Activated CD4-positive, alpha-beta memory T cell treated with anti-CD3 and anti-CD28 coated beads, Interleukin-2, amount 10 ng/mL, durations not matched to agents 7 days and 5 days (primary cell): ENCODE measurements around the gene PRM3. TPM values are rescaled to one million over a fixed set of nuclear protein-coding genes. Genes with fewer than 3 reads are reported as not detected.
A peak's percentile ranks its signal among the peaks of the same experiment; 100 is the strongest.

Experiments used
- CTCF ChIA-PET: fragments of 350-600 bp; sonication (Branson Sonifier 250); formaldehyde crosslinking; loops from one replicate; lab custom pipeline; 2021; ENCODE audit warnings: antibody characterized with exemption, inconsistent platforms; lab: Charles Lee
- POLR2A ChIA-PET: fragments of 350-600 bp; sonication (Branson Sonifier 250); formaldehyde crosslinking; loops from one replicate; lab custom pipeline; 2021; ENCODE audit warnings: antibody characterized with exemption; lab: Charles Lee
- DNase-seq: peaks from one replicate; pipeline ENCODE4 v3.0.0-alpha.2; 2020
- H3K27ac Mint-ChIP-seq: one replicate; pipeline ENCODE4 v1.8.0; 2021; ENCODE audit warnings: mild to moderate bottlenecking, mixed read lengths
- H3K27me3 Mint-ChIP-seq: one replicate; pipeline ENCODE4 v1.8.0; 2021; ENCODE audit warnings: mixed read lengths
- H3K36me3 Mint-ChIP-seq: one replicate; pipeline ENCODE4 v1.8.0; 2021; ENCODE audit warnings: low read depth, mixed read lengths
- H3K4me1 Mint-ChIP-seq: one replicate; pipeline ENCODE4 v1.8.0; 2021; ENCODE audit warnings: mixed read lengths
- H3K4me3 Mint-ChIP-seq: one replicate; pipeline ENCODE4 v1.8.0; 2021; ENCODE audit warnings: mild to moderate bottlenecking, mixed read lengths
- H3K9me3 Mint-ChIP-seq: one replicate; pipeline ENCODE4 v1.8.0; 2021; ENCODE audit warnings: mixed read lengths
- total RNA-seq, 2 experiments: library from RNA; stranded (reverse); gene quantifications; one replicate each; pipeline ENCODE4 v1.2.3, GENCODE V29; 2021

Gene PRM3
- total RNA-seq, 2 experiments from 2014 or later: not detected

GRCh38 chr16:11258553-11259492, 14.6 kb downstream of the PRM3 start:
- Mint-ChIP-seq H3K9me3 (no peaks in the 10 kb centered on the region), H3K27ac (peak overlapping the region; percentile 83), H3K27me3 (peaks cover 19% of the 10 kb centered on the region), H3K4me3 (peak overlapping the region; percentile 55), H3K36me3 (peaks cover 22% of the 10 kb centered on the region), H3K4me1 (peaks cover 45% of the 10 kb centered on the region)
- peak; percentile 66 for DNase-seq
- ChIA-PET POLR2A (interaction anchor here (0.8 to 10.1 kb wide), 18 partner anchors 22 to 538 kb away, joined by 3 to 309 read pairs (median 4); partner anchors contain the start of gene ZC3H7A), CTCF (interaction anchor here (0.7 to 8.0 kb wide), 22 partner anchors 25 to 456 kb away, joined by 3 to 233 read pairs (median 5); no protein-coding TSS in a partner anchor)

- peak overlapping the region; percentile 94 for H3K4me3 Mint-ChIP-seq
- H3K27ac Mint-ChIP-seq: peak overlapping the region; percentile 94
- ChIA-PET POLR2A (interaction anchor here (1.1 to 10.1 kb wide), 20 partner anchors 21 to 540 kb away, joined by 3 to 309 read pairs (median 28); partner anchors contain the start of gene ZC3H7A), CTCF (interaction anchor here (0.6 to 8.0 kb wide), 26 partner anchors 24 to 921 kb away, joined by 3 to 233 read pairs (median 7); no protein-coding TSS in a partner anchor)
- H3K36me3 Mint-ChIP-seq: peaks cover 36% of the 10 kb centered on the region
- peaks cover 39% of the 10 kb centered on the region for H3K4me1 Mint-ChIP-seq
- H3K9me3 Mint-ChIP-seq: no peaks in the 10 kb centered on the region
- DNase-seq: peak; percentile 77
- peaks cover 12% of the 10 kb centered on the region for H3K27me3 Mint-ChIP-seq
Measured at GRCh38 chr16:11257131-11257938, 16.1 kb downstream of the PRM3 start.

GRCh38 chr16:11256661-11257130, 16.7 kb downstream of the PRM3 start:
- POLR2A ChIA-PET: interaction anchor here (0.7 to 10.1 kb wide), 44 partner anchors 9 to 823 kb away, joined by 3 to 309 read pairs (median 10); partner anchors contain the start of gene CIITA
- Mint-ChIP-seq H3K4me3 (peak overlapping the region; percentile 94), H3K27me3 (peaks cover 12% of the 10 kb centered on the region), H3K27ac (peak overlapping the region; percentile 94), H3K36me3 (peaks cover 43% of the 10 kb centered on the region), H3K9me3 (no peaks in the 10 kb centered on the region), H3K4me1 (peaks cover 45% of the 10 kb centered on the region)
- peak; percentile 54 for DNase-seq
- CTCF ChIA-PET: interaction anchor here (0.6 to 8.0 kb wide), 40 partner anchors 11 to 304 kb away, joined by 3 to 233 read pairs (median 6); no protein-coding TSS in a partner anchor

- peaks cover 51% of the 10 kb centered on the region for H3K4me1 Mint-ChIP-seq
- peaks cover 12% of the 10 kb centered on the region for H3K27me3 Mint-ChIP-seq
- POLR2A ChIA-PET: interaction anchor here (0.6 to 10.1 kb wide), 64 partner anchors 8 to 824 kb away, joined by 3 to 309 read pairs (median 5); partner anchors contain the start of gene CIITA
Measured at GRCh38 chr16:11255737-11256660, 17.4 kb downstream of the PRM3 start, which contains the start of gene SOCS1. SOCS1 (minus strand) TSS chr16:11256204; CDS start chr16:11255478, 726 bp downstream.

GRCh38 chr16:11254913-11255736, 18.3 kb downstream of the PRM3 start:
- H3K27me3 Mint-ChIP-seq: peaks cover 6% of the 10 kb centered on the region
- H3K4me1 Mint-ChIP-seq: peaks cover 57% of the 10 kb centered on the region
- no peaks in the 10 kb centered on the region for H3K9me3 Mint-ChIP-seq
- ChIA-PET CTCF (interaction anchor here (0.6 to 8.0 kb wide), 45 partner anchors 9 to 331 kb away, joined by 3 to 233 read pairs (median 5); no protein-coding TSS in a partner anchor), POLR2A (interaction anchor here (0.8 to 10.1 kb wide), 58 partner anchors 8 to 542 kb away, joined by 3 to 309 read pairs (median 6); partner anchors contain the start of gene CIITA)
- H3K27ac Mint-ChIP-seq: peak overlapping the region; percentile 92
- H3K36me3 Mint-ChIP-seq: peaks cover 56% of the 10 kb centered on the region
- H3K4me3 Mint-ChIP-seq: peak overlapping the region; percentile 92
- DNase-seq: peak; percentile 68

More at GRCh38 chr16:11255737-11256660, 17.4 kb downstream of the PRM3 start, which contains the start of gene SOCS1:
- Mint-ChIP-seq H3K4me3 (peak within 1 kb of the TSS; percentile 94), H3K36me3 (peaks cover 47% of the 10 kb centered on the region), H3K9me3 (no peaks in the 10 kb centered on the region), H3K27ac (peak within 1 kb of the TSS; percentile 94)
- peak; percentile 92 for DNase-seq
- CTCF ChIA-PET: interaction anchor here (0.6 to 8.0 kb wide), 50 partner anchors 8 to 330 kb away, joined by 3 to 233 read pairs (median 5); no protein-coding TSS in a partner anchor

- Mint-ChIP-seq H3K36me3 (peaks cover 63% of the 10 kb centered on the region), H3K4me3 (peak overlapping the region; percentile 92), H3K9me3 (no peaks in the 10 kb centered on the region), H3K4me1 (peaks cover 56% of the 10 kb centered on the region), H3K27me3 (no peaks in the 10 kb centered on the region), H3K27ac (peak overlapping the region; percentile 92)
- ChIA-PET CTCF (interaction anchor here (0.6 to 8.0 kb wide), 29 partner anchors 8 to 332 kb away, joined by 3 to 233 read pairs (median 5); no protein-coding TSS in a partner anchor), POLR2A (interaction anchor here (0.7 to 10.1 kb wide), 41 partner anchors 8 to 544 kb away, joined by 3 to 309 read pairs (median 6); no protein-coding TSS in a partner anchor)
- DNase-seq: peak; percentile 39
Measured at GRCh38 chr16:11253995-11254912, 19.2 kb downstream of the PRM3 start.

GRCh38 chr16:11253009-11253994, 20.1 kb downstream of the PRM3 start:
- Mint-ChIP-seq H3K27me3 (no peaks in the 10 kb centered on the region), H3K4me1 (peaks cover 54% of the 10 kb centered on the region), H3K9me3 (no peaks in the 10 kb centered on the region), H3K36me3 (peaks cover 69% of the 10 kb centered on the region), H3K27ac (peak overlapping the region; percentile 92), H3K4me3 (peak overlapping the region; percentile 92)
- POLR2A ChIA-PET: interaction anchor here (0.7 to 10.1 kb wide), 42 partner anchors 15 to 545 kb away, joined by 3 to 309 read pairs (median 8); no protein-coding TSS in a partner anchor
- CTCF ChIA-PET: interaction anchor here (0.9 to 8.0 kb wide), 20 partner anchors 10 to 295 kb away, joined by 3 to 233 read pairs (median 8); no protein-coding TSS in a partner anchor
- DNase-seq: peak; percentile 72

GRCh38 chr16:11252482-11252931, 20.9 kb downstream of the PRM3 start:
- Mint-ChIP-seq H3K36me3 (peaks cover 74% of the 10 kb centered on the region), H3K27ac (peak overlapping the region; percentile 92), H3K9me3 (no peaks in the 10 kb centered on the region), H3K4me3 (peak overlapping the region; percentile 92), H3K27me3 (no peaks in the 10 kb centered on the region), H3K4me1 (peaks cover 55% of the 10 kb centered on the region)
- ChIA-PET CTCF (interaction anchor here (0.8 to 6.6 kb wide), 18 partner anchors 12 to 292 kb away, joined by 3 to 50 read pairs (median 6); no protein-coding TSS in a partner anchor), POLR2A (interaction anchor here (0.7 to 10.1 kb wide), 34 partner anchors 16 to 302 kb away, joined by 3 to 309 read pairs (median 4); no protein-coding TSS in a partner anchor)
- peak; percentile 34 for DNase-seq
